Measurements from ENCODE around the gene NFE2L2.

GRCh38 chr2:177242121-177242987 lies 22.2 kb downstream of the NFE2L2 start:
- TF ChIP-seq POLR2AphosphoS5 (IDR thresholded peaks at IDR 0.05) = peak; percentile 29 to 94
- TF ChIP-seq CTCF (IDR thresholded peaks at IDR 0.05) = no peak

Data from upper lobe of left lung (tissue), 4 donors.